SK-N-SH (cell line): ENCODE measurements around the gene UBR2. TPM values are rescaled to one million over a fixed set of nuclear protein-coding genes. Genes with fewer than 3 reads are reported as not detected.

Experiments used
- CTCF ChIA-PET: fragments of 300-600, 350-600 bp; formaldehyde crosslinking; extraction: SDS; loops from one replicate; lab custom pipeline; 2021; lab: Yijun Ruan, JAX
- POLR2A ChIA-PET: fragments of 350-600 bp; sonication (Branson Sonifier 250); formaldehyde crosslinking; extraction: SDS; loops from one replicate; lab custom pipeline; 2020; ENCODE audit warnings: antibody characterized with exemption, inconsistent platforms; lab: Yijun Ruan, JAX
- DNase-seq: peaks from one replicate; pipeline ENCODE4 v3.0.0; 2012
- H2AFZ ChIP-seq: fragments of 200-600 bp; sonication (generic); 2 replicates; pipeline ENCODE4 v1.8.1; 2016; ENCODE audit warnings: antibody characterized with exemption, mild to moderate bottlenecking, low read depth
- H3F3A ChIP-seq: fragments of 200-600 bp; sonication (generic); replicated peaks from 2 replicates; pipeline ENCODE3; 2016; ENCODE audit warnings: antibody characterized with exemption, mild to moderate bottlenecking; ENCODE audit not compliant: insufficient read depth
- H3K27ac ChIP-seq, 2 experiments: fragments of 200-500 bp in 1 of 2; fragments of 200-600 bp in 1 of 2; sonication (Bioruptor generic) in 1 of 2; sonication (generic), shearing (Covaris generic) in 1 of 2; 2 replicates each; pipeline versions ENCODE4 v1.5.1 to v1.6.1; 2014 to 2016; ENCODE audit warnings: low read depth in 2 of 2, inconsistent platforms in 1 of 2, low read length in 1 of 2, mild to moderate bottlenecking in 1 of 2, mixed read lengths in 1 of 2
- H3K27me3 ChIP-seq: fragments of 200-600 bp; sonication (generic), shearing (Covaris generic); 2 replicates; pipeline ENCODE4 v1.6.1; 2016; ENCODE audit warnings: mixed run types; ENCODE audit not compliant: insufficient read depth
- H3K36me3 ChIP-seq, 2 experiments: fragments of 200-500 bp in 1 of 2; fragments of 200-600 bp in 1 of 2; sonication (Bioruptor generic) in 1 of 2; sonication (generic) in 1 of 2; replicated peaks in 1 of 2; 2 replicates each; pipeline versions ENCODE3 to v1.5.1; 2014 to 2016; ENCODE audit warnings: low read length in 1 of 2, mild to moderate bottlenecking in 1 of 2; ENCODE audit not compliant: insufficient read depth in 2 of 2, control insufficient read depth in 1 of 2
- H3K4me1 ChIP-seq, 2 experiments: fragments of 200-500 bp in 1 of 2; fragments of 200-600 bp in 1 of 2; sonication (Bioruptor generic) in 1 of 2; sonication (generic), shearing (Covaris generic) in 1 of 2; 2 replicates each; pipeline versions ENCODE4 v1.5.1 to v1.6.1; 2014 to 2016; ENCODE audit warnings: low read depth in 1 of 2, low read length in 1 of 2, mixed run types in 1 of 2; ENCODE audit not compliant: insufficient read depth in 2 of 2, control insufficient read depth in 1 of 2
- H3K4me2 ChIP-seq: fragments of 200-600 bp; sonication (generic), shearing (Covaris generic); 2 replicates; pipeline ENCODE4 v1.6.1; 2017; ENCODE audit warnings: mixed run types
- H3K4me3 ChIP-seq, 2 experiments: fragments of 200-500 bp in 1 of 2; fragments of 200-600 bp in 1 of 2; sonication (Bioruptor generic) in 1 of 2; sonication (generic), shearing (Covaris generic) in 1 of 2; 2 replicates each; pipeline versions ENCODE4 v1.5.1 to v1.8.1; 2014 to 2016; ENCODE audit warnings: low read depth in 2 of 2, inconsistent platforms in 1 of 2, low read length in 1 of 2, mild to moderate bottlenecking in 1 of 2, mixed read lengths in 1 of 2, moderate library complexity in 1 of 2
- H3K79me2 ChIP-seq: fragments of 200-600 bp; sonication (generic); 2 replicates; pipeline ENCODE4 v1.8.1; 2017; ENCODE audit warnings: mild to moderate bottlenecking; ENCODE audit not compliant: insufficient read depth
- H3K9ac ChIP-seq: fragments of 200-600 bp; sonication (generic); 2 replicates; pipeline ENCODE4 v1.6.1; 2017; ENCODE audit warnings: mixed run types
- H3K9me2 ChIP-seq: fragments of 200-600 bp; sonication (generic); 2 replicates; pipeline ENCODE4 v1.6.1; 2017; ENCODE audit warnings: mixed run types
- H3K9me3 ChIP-seq: fragments of 200-600 bp; sonication (generic); 2 replicates; pipeline ENCODE4 v1.6.1; 2017; ENCODE audit warnings: mixed run types, mild to moderate bottlenecking, moderate library complexity
- H4K20me1 ChIP-seq: fragments of 200-600 bp; sonication (generic); 2 replicates; pipeline ENCODE4 v1.6.1; 2017; ENCODE audit warnings: mild to moderate bottlenecking, mixed run types; ENCODE audit not compliant: insufficient read depth
- CHD2 ChIP-seq: fragments of 150-350 bp; IDR thresholded peaks from 2 replicates; pipeline ENCODE4 v1.6.1; 2018; ENCODE audit warnings: low read length; ENCODE audit not compliant: partially characterized antibody
- ELF1 ChIP-seq: IDR thresholded peaks from 2 replicates; pipeline ENCODE4 v1.4.0; 2012
- EP300 ChIP-seq, 2 experiments: IDR thresholded peaks; 2 replicates each; pipeline versions ENCODE4 v1.4.0 to v1.6.1; 2012; ENCODE audit warnings: borderline replicate concordance in 1 of 2, low read depth in 1 of 2, low read length in 1 of 2
- FOXM1 ChIP-seq: IDR thresholded peaks from 2 replicates; pipeline ENCODE4 v1.4.0; 2012; ENCODE audit warnings: low read depth, mild to moderate bottlenecking
- GABPA ChIP-seq: IDR thresholded peaks from 2 replicates; pipeline ENCODE4 v1.4.0; 2012; ENCODE audit warnings: low read depth, mild to moderate bottlenecking
- GATA2 ChIP-seq: sonication (generic); formaldehyde crosslinking; IDR thresholded peaks from 2 replicates; pipeline ENCODE4 v1.5.0; 2020; ENCODE audit warnings: mild to moderate bottlenecking, missing genetic modification reagents
- MEF2A ChIP-seq: IDR thresholded peaks from 2 replicates; pipeline ENCODE4 v1.4.0; 2012; ENCODE audit warnings: low read depth, borderline replicate concordance
- NFIC ChIP-seq: IDR thresholded peaks from 2 replicates; pipeline ENCODE4 v1.4.0; 2012; ENCODE audit warnings: borderline replicate concordance
- RCOR1 ChIP-seq: fragments of 150-350 bp; IDR thresholded peaks from 2 replicates; pipeline ENCODE4 v1.6.1; 2017; ENCODE audit warnings: antibody characterized with exemption, low read length
- RFX5 ChIP-seq: IDR thresholded peaks from 2 replicates; pipeline ENCODE4 v1.6.1; 2012; ENCODE audit warnings: mild to moderate bottlenecking, improper control_type of control experiment, low read length
- SIN3A ChIP-seq: IDR thresholded peaks from 2 replicates; pipeline ENCODE4 v1.6.1; 2012; ENCODE audit warnings: low read depth, mild to moderate bottlenecking, low read length, moderate library complexity, borderline replicate concordance
- SMC3 ChIP-seq: IDR thresholded peaks from 2 replicates; pipeline ENCODE4 v1.6.1; 2012; ENCODE audit warnings: low read depth, low read length, improper control_type of control experiment
- TAF1 ChIP-seq: IDR thresholded peaks from 2 replicates; pipeline ENCODE4 v1.6.1; 2012; ENCODE audit warnings: low read depth, mild to moderate bottlenecking, low read length, moderate library complexity, borderline replicate concordance
- TCF12 ChIP-seq: IDR thresholded peaks from 2 replicates; pipeline ENCODE4 v1.4.0; 2012
- WGBS: methylation state at CpG from one replicate; pipeline ENCODE4 v1.1.6; 2017; ENCODE audit warnings: low lambda C conversion rate; 5-methylcytosine and 5-hydroxymethylcytosine counted together
- polyA plus RNA-seq, 3 experiments: library from polyadenylated mRNA; depleted of rRNA; stranded (reverse); fragments of >200 nt; gene quantifications; 2 replicates each; pipeline ENCODE4 v1.2.3, GENCODE V29; 2012
- TF ChIP-seq, protein P1 (sequence below): fragments of 150-350 bp; IDR thresholded peaks from 2 replicates; pipeline ENCODE4 v1.6.1; 2017; ENCODE audit warnings: antibody characterized with exemption, low read length, low read depth, borderline replicate concordance
- TF ChIP-seq, protein P2 (sequence below): IDR thresholded peaks from 2 replicates; pipeline ENCODE4 v1.4.0; 2012; ENCODE audit warnings: low read depth, borderline replicate concordance
- TF ChIP-seq, protein P3 (sequence below): IDR thresholded peaks from 2 replicates; pipeline ENCODE4 v1.4.0; 2012; ENCODE audit warnings: low read depth, borderline replicate concordance

The UBR2 gene
- polyA plus RNA-seq, 1 of the 3 experiments (the other 2 are of a cell fraction), result 5.2 TPM

DNA sequence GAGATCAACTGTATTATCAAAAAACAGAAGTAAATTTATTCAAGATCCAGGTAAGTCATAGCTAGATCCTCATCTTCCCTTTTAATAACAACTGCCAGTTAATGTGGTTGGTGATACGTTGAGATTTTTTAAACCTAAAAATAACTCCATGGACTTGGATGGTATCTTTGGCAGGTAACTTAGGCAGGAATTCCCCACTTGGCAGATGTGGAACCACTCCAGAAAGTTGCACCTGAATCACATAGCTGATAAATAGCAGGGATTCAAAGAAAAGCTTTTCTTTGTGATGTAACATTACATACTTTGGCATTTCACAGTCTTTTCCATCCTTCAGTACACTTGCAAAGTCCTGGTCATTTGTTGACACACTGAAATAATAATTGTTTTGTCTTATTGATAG is 96.0 kb downstream of the UBR2 start:
- CTCF ChIA-PET, result interaction anchor here (0.8 to 5.1 kb wide), 3 partner anchors 20 to 70 kb away, joined by 3 to 58 read pairs (median 4); no protein-coding TSS in a partner anchor
- POLR2A ChIA-PET, result no interaction called here
- Histone ChIP-seq H2AFZ (no peak overlapping the region), H3K9me3 (no peaks in the 10 kb centered on the region), H3K9ac (no peak overlapping the region), H3K27ac (no peak overlapping the region), H3K4me2 (no peak overlapping the region), H3K4me3 (no peak overlapping the region), H3F3A (peaks cover 19% of the 10 kb centered on the region), H3K9me2 (no peaks in the 10 kb centered on the region), H4K20me1 (no peaks in the 10 kb centered on the region), H3K27me3 (no peaks in the 10 kb centered on the region), H3K4me1 (no peaks in the 10 kb centered on the region), H3K36me3 (peaks cover 65 to 73% of the 10 kb centered on the region in 2 experiments), H3K79me2 (no peaks in the 10 kb centered on the region)
- no peak for TF ChIP-seq TCF12
- no peak for TF ChIP-seq SIN3A
- no peak for TF ChIP-seq CHD2
- TF ChIP-seq ELF1, result no peak
- TF ChIP-seq MEF2A, result no peak
- TF ChIP-seq SMC3, result no peak
- TF ChIP-seq, protein P1, sequence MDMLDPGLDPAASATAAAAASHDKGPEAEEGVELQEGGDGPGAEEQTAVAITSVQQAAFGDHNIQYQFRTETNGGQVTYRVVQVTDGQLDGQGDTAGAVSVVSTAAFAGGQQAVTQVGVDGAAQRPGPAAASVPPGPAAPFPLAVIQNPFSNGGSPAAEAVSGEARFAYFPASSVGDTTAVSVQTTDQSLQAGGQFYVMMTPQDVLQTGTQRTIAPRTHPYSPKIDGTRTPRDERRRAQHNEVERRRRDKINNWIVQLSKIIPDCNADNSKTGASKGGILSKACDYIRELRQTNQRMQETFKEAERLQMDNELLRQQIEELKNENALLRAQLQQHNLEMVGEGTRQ, result no peak
- TF ChIP-seq RCOR1, result no peak
- TF ChIP-seq EP300 (IDR thresholded peaks at IDR 0.05; ENCODE audit: borderline replicate concordance in 1 of 2, low read depth in 1 of 2, low read length in 1 of 2), result no peak
- no peak for TF ChIP-seq GATA2 (CRISPR knock-in tag)
- no peak for TF ChIP-seq TAF1
- TF ChIP-seq, protein P2, sequence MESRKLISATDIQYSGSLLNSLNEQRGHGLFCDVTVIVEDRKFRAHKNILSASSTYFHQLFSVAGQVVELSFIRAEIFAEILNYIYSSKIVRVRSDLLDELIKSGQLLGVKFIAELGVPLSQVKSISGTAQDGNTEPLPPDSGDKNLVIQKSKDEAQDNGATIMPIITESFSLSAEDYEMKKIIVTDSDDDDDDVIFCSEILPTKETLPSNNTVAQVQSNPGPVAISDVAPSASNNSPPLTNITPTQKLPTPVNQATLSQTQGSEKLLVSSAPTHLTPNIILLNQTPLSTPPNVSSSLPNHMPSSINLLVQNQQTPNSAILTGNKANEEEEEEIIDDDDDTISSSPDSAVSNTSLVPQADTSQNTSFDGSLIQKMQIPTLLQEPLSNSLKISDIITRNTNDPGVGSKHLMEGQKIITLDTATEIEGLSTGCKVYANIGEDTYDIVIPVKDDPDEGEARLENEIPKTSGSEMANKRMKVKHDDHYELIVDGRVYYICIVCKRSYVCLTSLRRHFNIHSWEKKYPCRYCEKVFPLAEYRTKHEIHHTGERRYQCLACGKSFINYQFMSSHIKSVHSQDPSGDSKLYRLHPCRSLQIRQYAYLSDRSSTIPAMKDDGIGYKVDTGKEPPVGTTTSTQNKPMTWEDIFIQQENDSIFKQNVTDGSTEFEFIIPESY, result no peak
- no peak for TF ChIP-seq GABPA
- TF ChIP-seq, protein P3, sequence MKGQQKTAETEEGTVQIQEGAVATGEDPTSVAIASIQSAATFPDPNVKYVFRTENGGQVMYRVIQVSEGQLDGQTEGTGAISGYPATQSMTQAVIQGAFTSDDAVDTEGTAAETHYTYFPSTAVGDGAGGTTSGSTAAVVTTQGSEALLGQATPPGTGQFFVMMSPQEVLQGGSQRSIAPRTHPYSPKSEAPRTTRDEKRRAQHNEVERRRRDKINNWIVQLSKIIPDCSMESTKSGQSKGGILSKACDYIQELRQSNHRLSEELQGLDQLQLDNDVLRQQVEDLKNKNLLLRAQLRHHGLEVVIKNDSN, result no peak
- TF ChIP-seq NFIC, result no peak
- TF ChIP-seq FOXM1, result no peak
- no peak for TF ChIP-seq RFX5
- 83% methylated on average over 1 of the region's 1 CpG for WGBS
- no peak for DNase-seq
